Activated CD4-positive, alpha-beta T cell treated with anti-CD3 and anti-CD28 coated beads for 24 hours (primary cell): ENCODE measurements around the gene PRDM2.

Source experiments
- DNase-seq, 2 donors: peaks; one replicate each; pipeline ENCODE4 v3.0.0-alpha.2; 2020; ENCODE audit warnings: low read depth in 2 of 2

The PRDM2 gene

GRCh38 chr1:13790290-13791030 is 90.5 kb downstream of the PRDM2 start:
- no peak for DNase-seq

- no peak for DNase-seq
Measured at GRCh38 chr1:13792419-13792818, 92.4 kb downstream of the PRDM2 start.

GRCh38 chr1:13793088-13793730 is 93.2 kb downstream of the PRDM2 start:
- no peak for DNase-seq

GRCh38 chr1:13794231-13795187 is 94.5 kb downstream of the PRDM2 start:
- DNase-seq: no peak

- no peak for DNase-seq
Measured at GRCh38 chr1:13797397-13797796, 97.4 kb downstream of the PRDM2 start.

GRCh38 chr1:13798120-13798519 is 98.1 kb downstream of the PRDM2 start:
- DNase-seq: no peak

GRCh38 chr1:13799502-13800283 is 99.7 kb downstream of the PRDM2 start:
- no peak for DNase-seq

GRCh38 chr1:13801232-13801631 is 101.2 kb downstream of the PRDM2 start:
- no peak for DNase-seq

- no peak for DNase-seq
Measured at GRCh38 chr1:13801655-13802486, 101.9 kb downstream of the PRDM2 start.

GRCh38 chr1:13802782-13803545 is 103.0 kb downstream of the PRDM2 start:
- no peak for DNase-seq

GRCh38 chr1:13803546-13804239 is 103.7 kb downstream of the PRDM2 start:
- DNase-seq: no peak

- no peak for DNase-seq
Measured at GRCh38 chr1:13804240-13804633, 104.2 kb downstream of the PRDM2 start.

GRCh38 chr1:13805431-13805830 is 105.4 kb downstream of the PRDM2 start:
- no peak for DNase-seq

- DNase-seq: no peak
Measured at GRCh38 chr1:13806108-13806507, 106.1 kb downstream of the PRDM2 start.

- DNase-seq: no peak
Measured at GRCh38 chr1:13807209-13807608, 107.2 kb downstream of the PRDM2 start.

- no peak for DNase-seq
Measured at GRCh38 chr1:13808729-13809131, 108.7 kb downstream of the PRDM2 start.

GRCh38 chr1:13809461-13810159 is 109.6 kb downstream of the PRDM2 start:
- no peak for DNase-seq
